ENCODE results near the gene OR2AG2. TPM values are rescaled to one million over a fixed set of nuclear protein-coding genes. Genes with fewer than 3 reads are reported as not detected.

The OR2AG2 gene
- total RNA-seq, 1 donor from 2014 or later = 0.25 TPM

DNA sequence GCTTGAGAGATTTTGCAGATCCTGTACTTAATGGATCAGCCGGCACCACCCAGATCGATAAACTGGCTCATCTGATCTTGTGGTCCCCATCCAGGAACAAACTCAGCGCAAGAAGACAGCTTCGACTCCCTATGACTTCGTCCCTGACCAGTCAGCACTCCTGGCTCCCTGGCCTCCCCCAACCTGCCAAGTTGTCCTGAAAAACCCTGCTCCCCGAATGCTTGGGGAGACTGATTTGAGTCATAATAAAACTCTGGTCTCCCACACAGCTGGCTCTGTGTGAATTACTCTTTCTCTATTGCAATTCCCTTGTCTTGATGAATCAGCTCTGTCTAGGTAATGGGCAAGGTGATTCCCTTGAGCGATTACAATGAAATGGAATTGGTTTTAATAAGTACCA lies 29.5 kb downstream of the OR2AG2 start:
- peak; percentile 33 for DNase-seq (ENCODE audit: low read depth)

DNA sequence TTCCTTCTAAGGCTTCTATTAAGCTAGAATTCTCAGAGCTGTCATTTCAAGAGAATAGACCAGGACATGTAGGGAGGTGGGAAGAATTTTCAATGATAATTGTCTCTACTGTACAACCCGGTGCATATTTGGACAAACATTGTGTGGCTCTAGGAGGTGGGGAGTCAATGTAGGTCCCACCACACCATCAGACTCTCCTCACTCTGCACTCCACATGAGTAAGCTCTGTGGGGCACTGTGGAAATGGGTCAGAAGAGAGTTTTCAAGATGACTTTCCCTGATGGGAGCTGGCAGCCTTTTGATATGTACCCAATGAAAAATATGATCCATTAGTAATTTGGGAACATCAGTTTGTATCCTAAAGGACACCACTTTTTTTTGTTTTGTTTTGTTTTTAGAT lies 33.2 kb downstream of the OR2AG2 start:
- DNase-seq (ENCODE audit: low read depth) = no peak

DNA sequence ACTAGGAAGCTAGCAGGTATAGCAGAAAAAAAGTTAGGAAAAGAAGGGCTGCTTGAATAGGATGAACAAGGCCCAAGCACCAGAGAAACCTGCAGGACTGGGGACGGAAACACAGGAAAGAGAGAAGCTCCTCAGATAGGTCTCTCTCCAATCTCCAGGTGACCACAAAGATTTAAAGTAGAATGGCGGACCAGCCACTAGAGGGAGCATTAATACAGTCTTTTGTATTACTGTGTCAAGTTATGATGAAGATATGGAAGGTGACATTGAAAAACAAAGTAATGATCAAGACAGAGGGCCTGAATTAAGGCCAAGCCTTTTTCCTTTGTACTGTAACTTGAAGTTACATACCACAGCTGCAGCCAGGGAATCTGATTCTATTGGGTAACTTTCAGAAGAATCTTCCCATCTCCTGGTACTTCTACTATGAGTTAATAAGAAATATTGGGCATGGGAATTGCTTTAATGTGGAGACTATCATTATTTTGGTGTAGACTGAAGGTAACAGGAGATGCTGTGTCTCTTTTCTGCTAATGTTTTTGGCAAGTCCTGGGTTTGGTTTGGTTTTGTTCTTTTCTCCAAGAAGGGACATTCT lies 33.8 kb downstream of the OR2AG2 start:
- peak; percentile 35 for DNase-seq (ENCODE audit: low read depth)

DNA sequence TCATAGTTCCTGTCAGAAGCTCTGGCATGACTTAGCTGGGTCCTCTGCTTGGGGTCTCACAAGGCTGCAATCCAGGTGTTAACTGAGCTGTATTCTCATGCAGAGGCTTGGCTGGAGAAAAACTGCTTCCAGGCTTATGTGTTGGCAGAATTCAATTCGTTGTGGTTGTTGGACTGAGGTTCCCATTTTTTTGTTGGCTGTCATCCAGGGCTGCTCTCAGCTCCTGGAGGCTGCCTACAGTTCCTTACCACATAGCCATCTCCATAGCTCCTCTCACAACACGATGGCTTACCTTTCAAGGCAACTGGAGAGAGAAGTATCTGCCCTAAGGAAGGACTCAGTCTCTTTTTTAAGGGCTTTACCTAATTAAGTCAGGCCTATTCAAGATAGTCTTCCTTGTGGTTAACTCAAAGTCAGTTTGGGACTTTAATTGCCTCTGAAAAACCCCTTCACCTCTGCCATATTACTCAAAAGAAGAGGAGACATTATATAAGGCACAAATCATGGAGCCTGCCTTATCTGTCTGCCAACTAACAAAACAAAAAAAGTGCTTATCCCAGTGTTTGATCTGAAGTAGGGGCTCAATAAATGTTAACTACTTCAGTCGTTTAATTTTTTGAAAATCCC lies 35.2 kb downstream of the OR2AG2 start:
- DNase-seq (ENCODE audit: low read depth) = peak; percentile 29

DNA sequence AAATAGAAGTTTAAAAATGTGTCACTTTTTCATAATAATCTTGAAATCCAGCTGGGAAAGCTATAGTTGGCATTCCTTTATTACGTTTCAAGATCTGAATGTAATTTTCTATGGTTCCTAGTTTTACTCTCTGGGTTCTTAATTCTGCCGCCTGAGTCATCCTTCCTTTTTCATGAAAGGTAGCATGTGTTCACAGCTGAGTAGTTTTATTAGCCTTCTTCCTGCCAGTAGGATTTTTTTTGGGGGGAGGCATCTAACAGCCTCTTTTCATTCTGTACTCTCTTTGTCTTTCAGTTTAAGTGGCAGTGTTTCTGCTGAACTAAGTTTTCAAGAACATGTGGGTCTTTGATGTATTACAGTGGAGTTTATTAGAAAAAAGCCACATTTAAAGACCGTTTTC lies 36.5 kb downstream of the OR2AG2 start:
- DNase-seq (ENCODE audit: low read depth) = peak; percentile 82

DNA sequence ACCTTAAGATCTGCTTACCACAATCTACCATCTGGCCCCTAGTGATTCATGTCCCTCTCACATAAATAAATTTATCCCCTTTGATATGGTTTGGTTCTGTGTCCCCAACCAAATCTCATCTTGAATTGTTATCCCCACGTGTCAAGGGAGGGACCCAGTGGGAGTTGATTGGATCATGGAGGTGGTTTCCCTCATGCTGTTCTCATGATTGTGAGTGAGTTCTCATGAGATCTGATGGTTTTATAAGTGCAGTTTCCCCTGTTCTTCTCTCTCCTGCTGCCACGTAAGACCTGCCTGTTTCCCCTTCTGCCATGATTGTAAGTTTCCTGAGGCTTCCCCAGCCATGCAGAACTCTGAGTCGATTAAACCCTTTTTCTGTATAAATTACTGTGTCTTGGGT lies 37.2 kb downstream of the OR2AG2 start:
- no peak for DNase-seq (ENCODE audit: low read depth)

DNA sequence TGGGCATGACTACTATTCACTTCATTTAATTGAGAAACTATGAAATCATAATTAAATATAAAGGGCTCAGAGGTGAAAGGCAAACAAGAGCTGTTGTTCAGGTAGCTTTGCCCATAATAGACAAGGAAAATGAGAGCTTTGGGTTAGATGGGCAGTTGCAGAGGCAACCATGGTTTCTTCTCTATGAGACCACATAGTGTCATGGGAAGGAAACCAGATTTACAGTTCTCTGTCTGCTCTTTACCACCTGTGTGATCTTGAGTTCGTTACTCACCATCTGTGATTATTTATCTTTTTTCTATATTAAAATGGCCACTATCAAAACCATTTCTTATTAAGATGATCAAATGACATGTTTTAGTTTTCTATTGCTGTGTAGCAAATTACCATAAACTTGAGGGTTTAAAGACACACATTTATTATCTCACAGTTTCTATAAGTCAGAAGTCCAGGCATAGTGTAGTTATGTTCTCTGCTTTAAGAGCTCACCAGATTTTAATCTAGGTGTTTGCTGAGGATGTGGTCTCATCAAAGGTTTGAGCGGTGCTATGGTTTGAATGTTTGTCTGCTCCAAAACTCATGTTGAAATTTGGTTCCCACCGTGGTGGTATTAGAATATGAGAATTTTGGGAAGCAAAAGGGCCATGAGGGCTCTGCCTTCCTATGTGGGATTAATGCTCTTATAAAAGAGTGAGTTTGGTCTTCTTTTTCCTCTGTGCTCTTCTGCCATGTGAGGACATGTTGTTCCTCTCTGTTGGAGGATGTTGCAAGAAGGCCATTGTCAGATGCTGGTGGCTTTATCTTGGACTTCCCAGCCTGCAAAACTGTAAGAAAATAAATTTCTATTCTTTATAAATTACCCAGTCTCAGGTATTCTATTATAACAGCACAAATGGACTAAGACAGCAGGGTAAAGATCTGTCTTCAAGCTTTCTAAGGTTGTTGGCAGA lies 38.2 kb downstream of the OR2AG2 start:
- no peak for DNase-seq (ENCODE audit: low read depth)

DNA sequence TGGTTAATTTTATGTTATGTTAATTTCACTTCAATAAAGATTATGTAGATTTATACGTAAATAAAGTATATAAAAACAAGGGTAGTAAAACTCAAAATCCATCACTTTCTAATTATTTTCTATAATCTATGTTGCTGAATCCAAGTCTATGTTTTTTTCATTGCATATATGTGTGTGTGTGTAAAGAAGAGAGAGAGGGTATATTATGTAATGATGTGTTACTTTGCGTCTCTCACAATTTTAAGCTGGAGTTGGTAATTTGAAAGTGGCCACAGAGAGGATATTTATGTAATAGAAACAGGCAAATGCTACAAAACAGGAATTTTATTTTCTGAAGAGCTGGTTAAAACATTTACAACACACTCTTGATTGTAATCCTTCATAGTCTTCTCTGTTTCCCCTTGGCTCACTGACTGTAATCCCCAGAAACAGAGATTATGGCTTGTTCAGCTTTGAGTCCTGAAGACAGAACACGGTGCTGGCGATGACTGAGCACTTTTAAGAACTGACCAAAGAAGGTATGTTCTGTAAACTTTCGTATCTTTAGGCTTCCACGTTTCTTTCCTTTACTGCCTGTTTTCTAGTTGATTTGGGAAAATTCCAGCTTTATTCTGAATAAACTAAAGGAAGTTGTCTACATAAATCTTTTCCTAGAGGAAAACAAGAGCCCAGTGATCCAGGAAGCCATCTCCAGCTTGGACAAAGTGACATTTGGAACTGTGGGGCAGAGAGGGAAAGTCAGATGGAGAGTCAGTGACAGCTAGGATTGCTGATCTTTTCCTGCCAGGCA lies 43.6 kb downstream of the OR2AG2 start:
- DNase-seq (ENCODE audit: low read depth) = no peak

DNA sequence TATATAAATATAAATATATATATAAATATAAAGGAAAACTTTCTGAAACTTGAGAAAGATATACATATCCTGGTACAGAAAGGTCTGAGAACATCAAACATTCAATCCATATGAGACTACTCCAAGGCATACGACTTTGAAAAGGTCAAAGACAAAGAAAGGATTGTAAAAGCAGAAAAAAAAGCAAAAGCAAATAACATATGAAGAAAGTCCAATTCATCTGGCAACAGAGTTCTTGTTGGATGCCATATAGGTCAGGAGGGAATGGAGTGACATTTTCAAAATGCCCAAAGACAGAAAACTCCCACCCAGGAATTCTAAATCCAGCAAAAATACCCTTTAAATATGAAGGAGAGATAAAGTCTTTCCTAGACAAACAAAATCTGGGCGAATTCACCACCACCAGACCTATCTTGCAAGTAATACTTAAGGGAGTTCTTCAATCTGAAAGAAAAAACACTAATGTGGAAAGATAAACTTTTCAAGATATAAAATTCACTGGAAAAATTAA lies 46.3 kb downstream of the OR2AG2 start:
- no peak for DNase-seq (ENCODE audit: low read depth)

DNA sequence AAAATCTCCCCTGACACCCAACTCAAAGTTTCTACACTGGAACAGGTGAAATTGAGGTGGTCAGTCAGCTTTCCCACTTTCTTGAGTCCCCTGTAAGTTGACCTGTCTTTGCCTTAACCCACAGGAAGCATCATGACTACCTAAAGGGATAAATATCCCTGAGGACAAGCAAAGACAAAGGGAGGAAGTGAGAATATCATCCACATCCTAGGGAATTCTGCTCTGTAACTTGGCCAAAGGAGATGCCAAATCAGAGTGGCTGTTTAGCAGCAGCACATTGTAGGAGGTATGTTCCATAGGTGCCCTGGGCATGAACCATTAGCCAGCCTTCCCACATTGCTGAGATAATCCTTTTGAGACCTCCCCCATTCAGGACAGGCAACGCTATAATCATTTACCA lies 47.8 kb downstream of the OR2AG2 start:
- DNase-seq (ENCODE audit: low read depth) = no peak

DNA sequence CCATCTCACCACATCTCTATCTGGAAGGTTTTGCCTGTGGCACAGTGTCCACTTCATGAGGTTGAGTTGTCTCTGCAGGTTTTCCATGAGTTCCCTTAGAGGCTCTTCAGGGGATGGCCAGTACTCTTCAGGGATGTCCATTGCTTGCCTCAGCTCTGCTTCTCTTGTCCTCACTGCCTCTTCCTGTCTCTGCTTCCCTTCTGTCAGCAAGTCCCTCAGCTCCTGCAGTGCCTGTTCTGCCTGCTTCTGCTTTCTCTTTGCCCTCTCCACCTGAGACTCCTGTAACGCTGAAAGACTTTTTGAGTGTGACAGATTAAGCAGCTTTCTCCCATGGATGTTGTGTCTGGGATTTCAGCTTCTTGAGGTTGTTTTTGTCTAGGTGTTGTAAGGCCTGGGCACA lies 50.4 kb downstream of the OR2AG2 start:
- DNase-seq (ENCODE audit: low read depth) = no peak

DNA sequence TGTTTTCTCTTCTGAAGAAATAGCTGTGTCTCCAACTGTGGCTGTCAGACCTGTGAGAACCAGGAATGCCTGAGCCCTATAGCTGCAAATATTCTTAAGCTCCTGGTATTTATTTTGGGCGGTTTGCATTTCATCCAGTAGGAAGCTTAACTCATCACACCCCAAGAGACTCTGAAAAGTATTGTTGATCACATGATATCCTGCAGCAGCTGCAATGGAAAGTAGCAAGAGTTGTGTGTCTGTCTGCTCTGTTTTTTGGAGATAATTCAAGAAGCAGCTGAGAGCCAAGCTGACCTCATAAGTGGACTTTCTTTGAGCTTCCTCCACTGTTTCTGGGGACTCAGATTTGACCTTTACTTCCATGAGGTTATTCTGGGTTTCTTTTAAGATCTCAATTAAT lies 52.2 kb downstream of the OR2AG2 start:
- DNase-seq (ENCODE audit: low read depth) = no peak

DNA sequence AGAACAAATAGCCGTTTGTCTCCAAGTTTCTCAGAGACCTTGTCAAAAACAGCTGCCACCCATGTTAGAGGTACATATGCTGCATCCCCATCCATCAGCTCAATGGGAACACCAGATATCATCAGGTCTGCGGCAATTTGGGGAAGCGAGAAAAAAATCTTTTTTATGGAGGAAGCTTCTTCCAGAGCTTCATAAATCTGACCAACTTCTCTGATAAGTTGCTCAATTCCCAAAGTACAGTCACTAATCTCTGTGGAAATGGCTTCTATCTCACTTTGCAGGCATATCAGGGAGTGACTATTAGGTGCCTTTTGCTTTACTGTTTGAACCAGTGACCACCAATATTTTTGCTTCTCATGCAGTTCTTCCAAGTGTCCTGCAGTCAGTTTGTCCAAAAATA lies 54.4 kb downstream of the OR2AG2 start:
- DNase-seq (ENCODE audit: low read depth) = no peak

Other genes with a start within 250 kb of the OR2AG2 start
- 6.4 and 22.6 TPM in 2 replicates for gene RRP8, start 168.4 kb downstream of the OR2AG2 start, total RNA-seq
- 133 and 183 TPM in 2 replicates for gene ILK, start 168.2 kb downstream of the OR2AG2 start, total RNA-seq
- gene TAF10, start 159.8 kb downstream of the OR2AG2 start, total RNA-seq = 36.1 and 36.9 TPM in 2 replicates
- gene TPP1, start 152.6 kb downstream of the OR2AG2 start, total RNA-seq = 16.1 and 107 TPM in 2 replicates
- under 0.01 and 1.3 TPM in 2 replicates for gene DCHS1, start 116.2 kb downstream of the OR2AG2 start, total RNA-seq
- 27.2 and 49.8 TPM in 2 replicates for gene MRPL17, start 88.6 kb downstream of the OR2AG2 start, total RNA-seq
- gene OR2AG1, start 11.0 kb upstream of the OR2AG2 start, total RNA-seq = not detected in 2 replicates
- gene OR6A2, start 27.7 kb upstream of the OR2AG2 start, total RNA-seq = 0.50 TPM in 1 of 2 replicates, not detected in the other
- gene OR10A5, start 73.7 kb upstream of the OR2AG2 start, total RNA-seq = not detected in 2 replicates
- gene OR10A2, start 91.1 kb upstream of the OR2AG2 start, total RNA-seq = not detected in 2 replicates
- not detected in 2 replicates for gene OR10A4, start 104.6 kb upstream of the OR2AG2 start, total RNA-seq
- gene OR2D2, start 120.5 kb upstream of the OR2AG2 start, total RNA-seq = 0.40 TPM in 1 of 2 replicates, not detected in the other
- not detected in 2 replicates for gene OR2D3, start 149.0 kb upstream of the OR2AG2 start, total RNA-seq
- gene ZNF215, start 154.4 kb upstream of the OR2AG2 start, total RNA-seq = 5.4 TPM in 2 replicates
- 3.8 and 8.4 TPM in 2 replicates for gene ZNF214, start 248.4 kb upstream of the OR2AG2 start, total RNA-seq
- gene NLRP14, start 248.5 kb upstream of the OR2AG2 start, total RNA-seq = 0.10 TPM in 1 of 2 replicates, not detected in the other